Ovary (tissue), 9 donors: ENCODE data around the gene SPAG6. TPM values are rescaled to one million over a fixed set of nuclear protein-coding genes. Genes with fewer than 3 reads are reported as not detected.

Source experiments
- DNase-seq, 5 donors: peaks; one replicate each; pipeline ENCODE4 v3.0.0-alpha.2; 2019 to 2020
- H3K27ac ChIP-seq, 2 donors: fragments of 200-600 bp; one replicate each; pipeline versions ENCODE4 v1.5.1 to v1.8.0; 2019 to 2022
- H3K27me3 ChIP-seq: fragments of 200-600 bp; one replicate; pipeline ENCODE4 v1.8.0; 2022
- H3K36me3 ChIP-seq: fragments of 200-600 bp; sonication (generic); one replicate; pipeline ENCODE4 v1.5.1; 2019
- H3K4me1 ChIP-seq: one replicate; pipeline ENCODE4 v1.8.1; 2013; ENCODE audit warnings: mild to moderate bottlenecking, moderate library complexity; ENCODE audit not compliant: insufficient read depth
- H3K4me3 ChIP-seq: fragments of 200-600 bp; sonication (generic); one replicate; pipeline ENCODE4 v1.5.1; 2017
- H3K9me3 ChIP-seq, 2 donors: fragments of 200-600 bp in 1 of 2; sonication (generic) in 1 of 2; one replicate each; pipeline versions ENCODE4 v1.5.1 to v1.8.1; 2013 to 2019; ENCODE audit warnings: mild to moderate bottlenecking in 1 of 2, moderate library complexity in 1 of 2
- EP300 ChIP-seq: sonication (generic); formaldehyde crosslinking; IDR thresholded peaks from one replicate; pipeline ENCODE4 v1.6.1; 2017; ENCODE audit warnings: antibody characterized with exemption
- POLR2A ChIP-seq: fragments of 450-650 bp; IDR thresholded peaks from one replicate; pipeline ENCODE4 v1.6.1; 2017; ENCODE audit warnings: antibody characterized with exemption, mild to moderate bottlenecking, moderate library complexity
- WGBS, 3 donors: extraction: QIAGEN DNeasy Blood & Tissue Kit in 1 of 3; methylation state at CpG; one replicate each; pipeline versions ENCODE4 v1.1.5 to v1.1.7; 2013 to 2017; 5-methylcytosine and 5-hydroxymethylcytosine counted together
- intact Hi-C, 4 donors: fragments of 100-400 bp; cut with DNase I; formaldehyde crosslinking; loops; one replicate each; pipeline versions ENCODE4 v1.11.0 to v1.15.1; 2022 to 2023
- polyA plus RNA-seq, 2 donors: library from polyadenylated mRNA; stranded (reverse); fragments of 200-250 nt in 1 of 2; fragments of 350-450 nt in 1 of 2; fragmentation: Illumina TruSeq in 1 of 2; extraction: RNeasy Lipid Tissue Mini Kit (QIAGEN cat#74804) in 1 of 2; gene quantifications; one replicate each; pipeline ENCODE4 v1.2.3, GENCODE V29; 2013 to 2014
- total RNA-seq, 7 donors: library from RNA; depleted of rRNA in 2 of 7; stranded (reverse); fragments of >200 nt in 2 of 7; fragmentation: NEBNext Ultra II Directional in 3 of 7; extraction: Animal tissue kit (Norgen Biotek cat#: 25700) in 3 of 7; gene quantifications; one replicate each; pipeline versions ENCODE4 v1.1.0 to v1.2.4, GENCODE V29; 2016 to 2023
- TF ChIP-seq, protein P1 (sequence below), 3 donors: fragments of 450-650 bp in 2 of 3; fragments of 200-600 bp in 1 of 3; IDR thresholded peaks; one replicate each; pipeline versions ENCODE4 v1.5.1 to v1.8.0; 2016 to 2022; ENCODE audit warnings: antibody characterized with exemption in 3 of 3, mild to moderate bottlenecking in 1 of 3
- donor health status: DM: no; HTN: no; CAD: no; lungs with moderate emphysema.
- donor health status: DM: no; HTN: no; CAD: no.
- donor health status: Bipolar disorder and iron deficiency.
- donor health status: DM: yes; HTN: yes; CAD: no.
- donor health status: DM: no; HTN: no; CAD: no.
- donor health status: DM: yes; HTN: yes; CAD: no.

Gene SPAG6
- total and polyA plus RNA-seq, 9 donors = 0.04 to 22.1 (median 0.67) TPM; not detected in 2

DNA sequence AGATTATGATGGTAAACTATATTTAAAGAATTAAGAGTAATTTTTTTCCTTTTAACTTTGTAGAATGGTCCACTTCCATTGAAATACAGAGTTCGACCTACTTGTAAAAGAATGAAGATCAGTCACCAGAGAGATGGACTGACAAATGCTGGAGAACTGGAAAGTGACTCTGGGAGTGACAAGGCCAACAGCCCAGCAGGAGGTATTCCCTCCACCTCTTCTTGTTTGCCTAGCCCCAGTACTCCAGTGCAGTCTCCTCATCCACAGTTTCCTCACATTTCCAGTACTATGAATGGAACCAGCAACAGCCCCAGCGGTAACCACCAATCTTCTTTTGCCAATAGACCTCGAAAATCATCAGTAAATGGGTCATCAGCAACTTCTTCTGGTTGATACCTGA is 16.1 kb upstream of the SPAG6 start:
- TF ChIP-seq EP300 = no peak
- TF ChIP-seq POLR2A = no peak
- TF ChIP-seq, protein P1, sequence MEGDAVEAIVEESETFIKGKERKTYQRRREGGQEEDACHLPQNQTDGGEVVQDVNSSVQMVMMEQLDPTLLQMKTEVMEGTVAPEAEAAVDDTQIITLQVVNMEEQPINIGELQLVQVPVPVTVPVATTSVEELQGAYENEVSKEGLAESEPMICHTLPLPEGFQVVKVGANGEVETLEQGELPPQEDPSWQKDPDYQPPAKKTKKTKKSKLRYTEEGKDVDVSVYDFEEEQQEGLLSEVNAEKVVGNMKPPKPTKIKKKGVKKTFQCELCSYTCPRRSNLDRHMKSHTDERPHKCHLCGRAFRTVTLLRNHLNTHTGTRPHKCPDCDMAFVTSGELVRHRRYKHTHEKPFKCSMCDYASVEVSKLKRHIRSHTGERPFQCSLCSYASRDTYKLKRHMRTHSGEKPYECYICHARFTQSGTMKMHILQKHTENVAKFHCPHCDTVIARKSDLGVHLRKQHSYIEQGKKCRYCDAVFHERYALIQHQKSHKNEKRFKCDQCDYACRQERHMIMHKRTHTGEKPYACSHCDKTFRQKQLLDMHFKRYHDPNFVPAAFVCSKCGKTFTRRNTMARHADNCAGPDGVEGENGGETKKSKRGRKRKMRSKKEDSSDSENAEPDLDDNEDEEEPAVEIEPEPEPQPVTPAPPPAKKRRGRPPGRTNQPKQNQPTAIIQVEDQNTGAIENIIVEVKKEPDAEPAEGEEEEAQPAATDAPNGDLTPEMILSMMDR (IDR thresholded peaks at IDR 0.05) = no peak
- H3K27ac ChIP-seq = no peak overlapping the region
- intact Hi-C loops = loop anchor here in 3 of 4 donors (10.0 kb wide), 3 partner anchors 324 to 824 kb away; partner anchors contain the start of gene DNAJC1 (in 1 of the 3)

DNA sequence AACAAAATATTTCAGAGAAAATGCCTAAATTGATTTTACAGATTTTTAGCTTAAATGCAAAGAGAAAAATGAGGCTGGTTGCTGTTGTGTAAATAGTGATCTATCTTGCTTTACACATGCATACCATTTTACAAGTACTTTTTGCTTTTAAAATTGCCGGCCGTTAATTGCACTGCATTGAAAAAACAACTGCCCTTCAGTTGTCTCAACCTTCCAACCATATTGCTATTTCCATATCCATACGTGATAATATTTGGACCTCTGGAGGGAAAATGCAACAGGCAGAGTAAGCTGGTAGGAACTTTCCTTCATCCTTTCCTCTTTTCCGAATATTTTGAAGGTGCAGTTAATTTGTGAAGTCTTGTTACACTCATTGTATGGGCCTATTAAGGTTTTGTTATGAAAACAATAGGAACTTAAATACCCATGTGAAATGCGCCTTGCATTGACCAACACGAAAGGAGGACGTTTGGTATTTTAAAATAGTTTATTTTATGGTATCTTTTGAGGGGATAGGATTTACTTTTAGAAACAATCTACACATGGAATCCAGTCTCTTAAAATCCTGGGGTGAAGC is 13.1 kb upstream of the SPAG6 start:
- no peak overlapping the region for H3K27ac ChIP-seq
- H3K4me1 ChIP-seq = peaks cover 5% of the 10 kb centered on the region
- H3K4me3 ChIP-seq = no peak overlapping the region
- intact Hi-C loops = no loop called here
- TF ChIP-seq POLR2A = no peak
- TF ChIP-seq, protein P1 (IDR thresholded peaks at IDR 0.05) = no peak
- TF ChIP-seq EP300 = no peak
- no peaks in the 10 kb centered on the region for H3K9me3 ChIP-seq
- no peak for DNase-seq
- no peaks in the 10 kb centered on the region for H3K36me3 ChIP-seq
- H3K27me3 ChIP-seq = peaks cover 7% of the 10 kb centered on the region
- WGBS, 3 donors = 92 to 94% (median 93%) methylated on average over 7 of the region's 7 CpGs

More for the DNA sequence above, 16.1 kb upstream of the SPAG6 start:
- H3K9me3 ChIP-seq = no peaks in the 10 kb centered on the region
- no peak for DNase-seq
- no peaks in the 10 kb centered on the region for H3K27me3 ChIP-seq
- H3K4me3 ChIP-seq = no peak overlapping the region
- WGBS, 3 donors = 95 to 97% (median 96%) methylated on average over 3 of the region's 3 CpGs
- no peaks in the 10 kb centered on the region for H3K36me3 ChIP-seq
- peaks cover 3% of the 10 kb centered on the region for H3K4me1 ChIP-seq

DNA sequence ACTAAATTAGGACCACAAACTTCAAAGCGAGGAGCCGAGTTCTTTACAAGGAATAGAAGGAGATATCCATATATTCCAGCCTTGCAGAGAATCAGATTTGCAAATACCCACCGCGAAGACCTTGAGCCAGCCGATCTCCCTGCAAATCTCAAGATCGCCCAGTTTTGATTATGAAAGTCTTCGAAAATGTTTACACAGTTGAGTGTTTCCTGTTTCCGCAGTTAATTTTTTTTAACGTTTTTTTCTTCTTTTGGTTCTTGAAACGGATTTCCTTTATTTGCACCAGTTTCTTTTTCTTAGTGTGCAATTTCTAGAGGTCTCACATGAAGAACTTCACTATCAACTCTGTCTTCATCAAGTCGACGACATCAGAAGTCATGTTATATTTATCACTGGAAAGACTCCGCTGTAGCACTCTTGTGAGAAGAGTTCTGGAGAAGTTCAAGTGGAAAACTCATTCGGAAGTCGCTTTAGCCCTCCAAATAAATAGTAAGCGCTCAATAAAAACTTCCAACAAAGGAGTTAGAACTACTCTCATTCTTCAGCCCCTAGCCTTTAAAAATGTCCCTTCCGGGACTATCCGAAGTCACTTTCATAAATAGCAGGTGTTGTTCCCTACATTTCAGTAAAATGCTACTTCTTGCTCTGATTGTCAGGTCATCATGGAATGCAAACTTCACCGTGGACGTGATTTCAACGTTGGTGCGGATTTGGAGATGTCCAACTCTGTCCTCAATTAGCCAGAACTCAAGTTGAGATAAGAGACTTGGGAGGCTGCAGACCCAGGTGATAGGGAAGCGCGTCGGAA is 11.9 kb upstream of the SPAG6 start:
- Histone ChIP-seq H3K27ac (no peak overlapping the region), H3K4me1 (peaks cover 5% of the 10 kb centered on the region), H3K36me3 (no peaks in the 10 kb centered on the region), H3K4me3 (no peak overlapping the region), H3K9me3 (no peaks in the 10 kb centered on the region), H3K27me3 (peaks cover 9% of the 10 kb centered on the region)
- WGBS, 3 donors = 65 to 67% (median 66%) methylated on average over 25 of the region's 25 CpGs
- no peak for TF ChIP-seq EP300
- TF ChIP-seq, protein P1 (IDR thresholded peaks at IDR 0.05) = no peak
- no peak for TF ChIP-seq POLR2A
- DNase-seq = no peak
- intact Hi-C loops = no loop called here

DNA sequence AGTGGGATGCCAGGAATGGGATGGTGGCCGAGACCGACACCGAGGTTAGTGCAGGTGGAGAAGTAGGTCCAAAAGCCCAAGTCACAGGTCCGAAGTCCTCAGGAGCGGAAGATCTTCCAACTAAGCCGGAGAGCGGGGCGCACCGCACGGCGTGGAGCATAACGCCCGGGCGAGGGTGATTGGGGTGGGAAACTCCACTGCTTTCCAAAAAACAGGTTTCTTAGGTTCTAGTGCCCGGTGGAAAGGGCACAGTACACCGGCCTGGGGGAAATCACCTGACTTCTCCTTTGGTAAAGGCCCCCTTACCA is 11.4 kb upstream of the SPAG6 start:
- intact Hi-C loops = no loop called here
- DNase-seq = peak in 1 of 5 donors; percentile 18
- TF ChIP-seq EP300 (no peak), POLR2A (no peak)
- Histone ChIP-seq H3K27ac (no peak overlapping the region), H3K4me1 (peaks cover 5% of the 10 kb centered on the region), H3K4me3 (no peak overlapping the region), H3K27me3 (peaks cover 12% of the 10 kb centered on the region), H3K9me3 (no peaks in the 10 kb centered on the region), H3K36me3 (no peaks in the 10 kb centered on the region)
- WGBS, 3 donors = 47 to 56% (median 47%) methylated on average over 16 of the region's 16 CpGs
